RWPE2 (cell line): ENCODE data around the gene AHNAK2.

Experiments
- ATAC-seq: fragments of 200-7000 bp; cut with Tn5 transposase; 3 replicates; pipeline ENCODE4 v1.9.1; 2021; ENCODE audit warnings: low read depth
- DNase-seq: peaks from one replicate; pipeline ENCODE4 v3.0.0-alpha.2; 2020; ENCODE audit warnings: low spot score
- H3K27ac ChIP-seq: fragments of 450-650 bp; 2 replicates; pipeline ENCODE4 v1.5.1; 2017; ENCODE audit warnings: mild to moderate bottlenecking; ENCODE audit not compliant: poor library complexity, severe bottlenecking
- H3K27me3 ChIP-seq: fragments of 250-450 bp; sonication (Bioruptor Pico); 2 replicates; pipeline ENCODE4 v1.5.1; 2021; ENCODE audit warnings: mild to moderate bottlenecking, moderate library complexity; ENCODE audit not compliant: insufficient read depth, poor library complexity, severe bottlenecking
- H3K36me3 ChIP-seq: fragments of 250-450 bp; sonication (Bioruptor Pico); 2 replicates; pipeline ENCODE4 v1.5.1; 2020; ENCODE audit warnings: low read depth, mild to moderate bottlenecking, moderate library complexity
- H3K4me1 ChIP-seq: fragments of 250-450 bp; sonication (Bioruptor Pico); 2 replicates; pipeline ENCODE4 v1.5.1; 2021; ENCODE audit warnings: mild to moderate bottlenecking, moderate library complexity; ENCODE audit not compliant: insufficient read depth, poor library complexity, severe bottlenecking
- H3K4me3 ChIP-seq: fragments of 250-450 bp; sonication (Bioruptor Pico); 2 replicates; pipeline ENCODE4 v1.5.1; 2021; ENCODE audit warnings: mild to moderate bottlenecking, moderate library complexity; ENCODE audit not compliant: severe bottlenecking
- H3K9me3 ChIP-seq: fragments of 250-450 bp; sonication (Bioruptor Pico); 2 replicates; pipeline ENCODE4 v1.5.1; 2021; ENCODE audit warnings: mild to moderate bottlenecking, moderate library complexity; ENCODE audit not compliant: severe bottlenecking
- CTCF ChIP-seq: fragments of 450-650 bp; IDR thresholded peaks from one replicate; pipeline ENCODE4 v1.5.1; 2017; ENCODE audit warnings: mild to moderate bottlenecking, moderate library complexity; ENCODE audit not compliant: poor library complexity, severe bottlenecking

The AHNAK2 gene

GRCh38 chr14:104936361-104937155, 41.6 kb downstream of the AHNAK2 start:
- Histone ChIP-seq H3K4me3 (no peak overlapping the region), H3K27ac (no peak overlapping the region), H3K27me3 (no peaks in the 10 kb centered on the region), H3K36me3 (peaks cover 34% of the 10 kb centered on the region), H3K4me1 (no peaks in the 10 kb centered on the region), H3K9me3 (no peaks in the 10 kb centered on the region)
- DNase-seq (peak; percentile 54), ATAC-seq (no peak; the same call in 2 of the 3 replicates)
- no peak for TF ChIP-seq CTCF

- H3K27me3 ChIP-seq: no peaks in the 10 kb centered on the region
- H3K27ac ChIP-seq: no peak overlapping the region
- no peaks in the 10 kb centered on the region for H3K4me1 ChIP-seq
- peaks cover 28% of the 10 kb centered on the region for H3K36me3 ChIP-seq
- peak; percentile 55 for DNase-seq
- ATAC-seq: peak; percentile 1
- no peaks in the 10 kb centered on the region for H3K9me3 ChIP-seq
- no peak overlapping the region for H3K4me3 ChIP-seq
- no peak for TF ChIP-seq CTCF
These were observed 42.2 kb downstream of the AHNAK2 start for GRCh38 chr14:104935955-104936354.

GRCh38 chr14:104935026-104935650, 43.0 kb downstream of the AHNAK2 start:
- Histone ChIP-seq H3K4me1 (no peaks in the 10 kb centered on the region), H3K36me3 (peaks cover 20% of the 10 kb centered on the region), H3K9me3 (no peaks in the 10 kb centered on the region), H3K27ac (no peak overlapping the region), H3K4me3 (no peak overlapping the region), H3K27me3 (no peaks in the 10 kb centered on the region)
- DNase-seq: peak; percentile 45
- peak; percentile 2 for ATAC-seq
- no peak for TF ChIP-seq CTCF

- H3K4me1 ChIP-seq: no peaks in the 10 kb centered on the region
- no peak overlapping the region for H3K4me3 ChIP-seq
- H3K27me3 ChIP-seq: no peaks in the 10 kb centered on the region
- no peak for TF ChIP-seq CTCF
- DNase-seq (peak; percentile 73), ATAC-seq (peak; percentile 2; the same call in 2 of the 3 replicates)
- no peak overlapping the region for H3K27ac ChIP-seq
- H3K36me3 ChIP-seq: peaks cover 9% of the 10 kb centered on the region
- H3K9me3 ChIP-seq: no peaks in the 10 kb centered on the region
These were observed 44.1 kb downstream of the AHNAK2 start for GRCh38 chr14:104933746-104934733.
